OCI-LY3 (cell line): ENCODE measurements around the gene SSBP4.

Experiments used
- EZH2phosphoT487 ChIP-seq: fragments of 200-600 bp; shearing (Covaris generic); IDR thresholded peaks from 2 replicates; pipeline ENCODE4 v1.6.1; 2018; ENCODE audit warnings: antibody characterized with exemption, mixed run types, low read depth
- TF ChIP-seq, protein P1 (sequence below): fragments of 200-600, 300-600 bp; sonication (generic); IDR thresholded peaks from 2 replicates; pipeline ENCODE4 v1.5.1; 2014; ENCODE audit warnings: antibody characterized with exemption, low read length, low read depth

DNA sequence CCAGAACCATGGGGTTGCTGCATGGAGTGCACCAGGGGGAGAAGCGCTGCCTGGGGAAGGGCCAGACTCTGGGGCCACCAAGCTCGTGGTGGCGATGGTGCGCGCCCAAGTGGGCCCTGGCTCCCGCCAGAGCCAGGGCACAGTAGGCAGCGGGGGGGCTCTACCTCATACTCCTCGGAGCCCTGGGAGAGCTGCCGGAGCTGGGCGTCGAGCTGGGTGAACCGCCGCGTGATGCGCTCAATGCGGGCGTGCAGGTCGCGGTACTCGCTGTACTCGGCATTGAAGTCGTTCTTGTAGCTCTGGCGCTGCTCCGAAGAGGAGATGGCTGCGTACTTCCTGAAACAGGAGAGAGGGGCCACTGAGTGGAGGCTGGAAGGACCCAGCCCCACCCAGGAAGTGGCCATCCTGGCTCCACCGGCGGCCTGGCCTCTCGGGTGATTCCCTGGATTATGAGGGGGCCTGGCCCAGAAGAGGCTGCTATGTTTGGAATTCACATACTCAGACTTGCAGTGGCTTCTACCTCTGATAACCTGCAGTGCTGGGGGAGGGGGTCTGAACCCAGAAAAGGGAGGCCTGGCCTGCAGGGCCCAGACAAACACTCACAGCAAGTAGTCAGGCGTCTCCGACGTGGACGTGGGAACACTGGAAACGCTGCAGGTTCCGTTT, 27.1 kb downstream of the SSBP4 start:
- TF ChIP-seq, protein P1, sequence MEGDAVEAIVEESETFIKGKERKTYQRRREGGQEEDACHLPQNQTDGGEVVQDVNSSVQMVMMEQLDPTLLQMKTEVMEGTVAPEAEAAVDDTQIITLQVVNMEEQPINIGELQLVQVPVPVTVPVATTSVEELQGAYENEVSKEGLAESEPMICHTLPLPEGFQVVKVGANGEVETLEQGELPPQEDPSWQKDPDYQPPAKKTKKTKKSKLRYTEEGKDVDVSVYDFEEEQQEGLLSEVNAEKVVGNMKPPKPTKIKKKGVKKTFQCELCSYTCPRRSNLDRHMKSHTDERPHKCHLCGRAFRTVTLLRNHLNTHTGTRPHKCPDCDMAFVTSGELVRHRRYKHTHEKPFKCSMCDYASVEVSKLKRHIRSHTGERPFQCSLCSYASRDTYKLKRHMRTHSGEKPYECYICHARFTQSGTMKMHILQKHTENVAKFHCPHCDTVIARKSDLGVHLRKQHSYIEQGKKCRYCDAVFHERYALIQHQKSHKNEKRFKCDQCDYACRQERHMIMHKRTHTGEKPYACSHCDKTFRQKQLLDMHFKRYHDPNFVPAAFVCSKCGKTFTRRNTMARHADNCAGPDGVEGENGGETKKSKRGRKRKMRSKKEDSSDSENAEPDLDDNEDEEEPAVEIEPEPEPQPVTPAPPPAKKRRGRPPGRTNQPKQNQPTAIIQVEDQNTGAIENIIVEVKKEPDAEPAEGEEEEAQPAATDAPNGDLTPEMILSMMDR: no peak
- TF ChIP-seq EZH2phosphoT487: no peak
